ENCODE measurements around the gene IL1RAPL2. TPM values are rescaled to one million over a fixed set of nuclear protein-coding genes. Genes with fewer than 3 reads are reported as not detected.

IL1RAPL2 gene
- total RNA-seq, 1 donor, result not detected

GRCh38 chrX:104745152-104745551 lies 179.2 kb downstream of the IL1RAPL2 start:
- Histone ChIP-seq H3K27me3 (ENCODE audit: insufficient read depth, low read length) (no peaks in the 10 kb centered on the region), H2AFZ (ENCODE audit: low read length) (no peak overlapping the region), H3K27ac (ENCODE audit: low read depth, low read length) (no peak overlapping the region), H3K4me1 (ENCODE audit: insufficient read depth, low read length) (no peaks in the 10 kb centered on the region), H3K36me3 (ENCODE audit: insufficient read depth, low read length) (no peaks in the 10 kb centered on the region), H3K79me2 (ENCODE audit: insufficient read depth, low read length) (no peaks in the 10 kb centered on the region), H4K20me1 (ENCODE audit: insufficient read depth, low read length) (no peaks in the 10 kb centered on the region), H3K4me2 (ENCODE audit: insufficient read depth, low read length) (no peak overlapping the region), H3K4me3 (ENCODE audit: insufficient read depth, low read length) (no peak overlapping the region), H3K9me3 (ENCODE audit: low read depth, low read length) (no peaks in the 10 kb centered on the region)
- no peak for TF ChIP-seq CTCF (IDR thresholded peaks at IDR 0.05; ENCODE audit: extremely low read depth, low read depth, low read length)
- no peak for DNase-seq (ENCODE audit: insufficient read length, low spot score, missing footprints)

DNA sequence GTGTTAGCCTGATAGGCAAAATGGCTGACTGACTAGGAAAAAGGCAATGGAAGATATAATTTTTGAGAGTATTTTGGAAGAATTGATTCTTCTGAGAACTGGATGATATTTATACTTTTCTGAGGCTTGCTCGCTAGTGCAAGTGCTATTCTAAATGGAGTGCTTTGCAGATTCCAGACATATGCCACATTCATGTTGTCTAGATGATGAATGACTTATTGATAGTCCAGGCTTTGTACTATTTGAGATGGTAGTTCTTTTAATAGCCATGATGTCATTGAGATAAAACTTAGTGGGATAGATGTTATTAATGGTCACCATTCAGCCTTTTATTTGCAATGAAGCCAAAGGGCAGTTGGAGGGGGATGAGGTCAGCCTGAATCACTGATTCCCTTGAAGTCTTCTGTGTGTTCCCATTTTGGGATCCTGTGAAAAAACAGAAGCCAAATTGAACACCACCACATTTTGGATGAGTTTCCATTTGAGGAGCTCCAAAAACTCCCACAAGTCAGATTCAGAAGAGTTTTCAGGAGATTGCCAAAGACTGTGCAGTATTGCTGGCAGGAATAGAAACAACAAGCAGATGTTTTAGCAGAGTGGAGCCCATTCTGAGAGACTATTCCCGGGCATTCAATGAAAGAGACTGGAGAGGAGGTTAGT lies 184.1 kb downstream of the IL1RAPL2 start:
- Histone ChIP-seq H3K4me1 (ENCODE audit: insufficient read depth, low read length) (no peaks in the 10 kb centered on the region), H3K27me3 (ENCODE audit: insufficient read depth, low read length) (no peaks in the 10 kb centered on the region), H3K36me3 (ENCODE audit: insufficient read depth, low read length) (no peaks in the 10 kb centered on the region), H3K27ac (ENCODE audit: low read depth, low read length) (no peak overlapping the region), H4K20me1 (ENCODE audit: insufficient read depth, low read length) (no peaks in the 10 kb centered on the region), H3K79me2 (ENCODE audit: insufficient read depth, low read length) (no peaks in the 10 kb centered on the region), H2AFZ (ENCODE audit: low read length) (no peak overlapping the region), H3K4me3 (ENCODE audit: insufficient read depth, low read length) (no peak overlapping the region), H3K9me3 (ENCODE audit: low read depth, low read length) (no peaks in the 10 kb centered on the region), H3K4me2 (ENCODE audit: insufficient read depth, low read length) (no peak overlapping the region)
- DNase-seq (ENCODE audit: insufficient read length, low spot score, missing footprints), result no peak
- TF ChIP-seq CTCF (IDR thresholded peaks at IDR 0.05; ENCODE audit: extremely low read depth, low read depth, low read length), result no peak

DNA sequence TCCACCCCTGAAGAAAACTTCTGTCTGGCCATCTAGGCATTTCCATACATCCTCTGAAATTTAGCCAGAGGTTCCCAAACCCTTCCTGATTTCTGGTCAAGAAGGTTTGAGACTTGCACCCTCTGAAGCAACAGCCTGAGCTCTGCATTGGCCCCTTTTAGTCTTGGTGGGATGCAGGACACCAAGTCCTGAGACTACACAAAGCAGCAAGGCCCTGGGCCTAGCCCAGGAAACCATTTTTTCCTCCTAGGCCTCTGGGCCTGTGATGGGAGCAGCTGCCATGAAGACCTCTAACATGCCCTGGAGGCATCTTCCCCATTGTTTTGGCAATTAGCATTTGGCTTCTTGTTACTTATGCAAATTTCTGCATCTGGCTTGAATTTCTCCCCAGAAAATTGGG lies 196.6 kb downstream of the IL1RAPL2 start:
- Histone ChIP-seq H3K4me2 (ENCODE audit: insufficient read depth, low read length) (no peak overlapping the region), H3K79me2 (ENCODE audit: insufficient read depth, low read length) (no peaks in the 10 kb centered on the region), H4K20me1 (ENCODE audit: insufficient read depth, low read length) (no peaks in the 10 kb centered on the region), H2AFZ (ENCODE audit: low read length) (no peak overlapping the region), H3K4me3 (ENCODE audit: insufficient read depth, low read length) (no peak overlapping the region), H3K27ac (ENCODE audit: low read depth, low read length) (no peak overlapping the region), H3K9me3 (ENCODE audit: low read depth, low read length) (peaks cover 2% of the 10 kb centered on the region), H3K27me3 (ENCODE audit: insufficient read depth, low read length) (no peaks in the 10 kb centered on the region), H3K4me1 (ENCODE audit: insufficient read depth, low read length) (no peaks in the 10 kb centered on the region), H3K36me3 (ENCODE audit: insufficient read depth, low read length) (no peaks in the 10 kb centered on the region)
- no peak for DNase-seq (ENCODE audit: insufficient read length, low spot score, missing footprints)
- TF ChIP-seq CTCF (IDR thresholded peaks at IDR 0.05; ENCODE audit: extremely low read depth, low read depth, low read length), result no peak

DNA sequence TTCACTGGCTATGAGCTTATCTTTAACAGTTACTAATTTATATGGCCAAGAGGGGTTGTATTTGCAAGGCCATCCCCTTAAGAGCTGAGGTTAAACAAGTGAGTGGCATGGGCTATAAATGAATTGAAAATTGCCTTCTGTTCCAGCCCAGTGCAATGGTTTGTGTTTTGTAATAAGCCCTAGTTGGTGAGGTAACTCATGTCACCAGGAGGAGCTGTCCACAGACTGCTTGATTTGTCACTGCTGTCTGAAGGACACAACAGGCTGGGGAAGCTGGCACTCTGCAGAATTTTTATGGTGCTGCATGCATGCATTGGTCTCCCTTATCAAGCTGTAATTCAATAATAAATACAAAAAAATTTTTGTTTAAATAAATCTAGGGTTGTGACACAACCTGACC lies 223.8 kb downstream of the IL1RAPL2 start:
- no peaks in the 10 kb centered on the region for H3K79me2 ChIP-seq (ENCODE audit: insufficient read depth, low read length)
- H3K36me3 ChIP-seq (ENCODE audit: insufficient read depth, low read length), result no peaks in the 10 kb centered on the region
- no peaks in the 10 kb centered on the region for H4K20me1 ChIP-seq (ENCODE audit: insufficient read depth, low read length)
- H3K4me1 ChIP-seq (ENCODE audit: insufficient read depth, low read length), result no peaks in the 10 kb centered on the region
- DNase-seq (ENCODE audit: insufficient read length, low spot score, missing footprints), result no peak
- H3K27me3 ChIP-seq (ENCODE audit: insufficient read depth, low read length), result no peaks in the 10 kb centered on the region
- no peak overlapping the region for H3K4me2 ChIP-seq (ENCODE audit: insufficient read depth, low read length)
- TF ChIP-seq CTCF (IDR thresholded peaks at IDR 0.05; ENCODE audit: extremely low read depth, low read depth, low read length), result no peak
- H3K27ac ChIP-seq (ENCODE audit: low read depth, low read length), result no peak overlapping the region
- H3K4me3 ChIP-seq (ENCODE audit: insufficient read depth, low read length), result no peak overlapping the region
- H2AFZ ChIP-seq (ENCODE audit: low read length), result no peak overlapping the region
- no peaks in the 10 kb centered on the region for H3K9me3 ChIP-seq (ENCODE audit: low read depth, low read length)
